K562 (cell line): ENCODE results near the gene MAP3K15. TPM values are rescaled to one million over a fixed set of nuclear protein-coding genes. Genes with fewer than 3 reads are reported as not detected.

Experiments
- C11orf30 ChIP-seq: fragments of 450-650 bp; IDR thresholded peaks from 2 replicates; pipeline ENCODE4 v1.6.1; 2016; ENCODE audit warnings: low read depth, mild to moderate bottlenecking
- CBX2 ChIP-seq: fragments of 200-600 bp; sonication (generic); IDR thresholded peaks from one replicate; pipeline ENCODE4 v1.6.1; 2012; ENCODE audit warnings: mild to moderate bottlenecking, low read length, inconsistent platforms; ENCODE audit not compliant: insufficient read depth, poor library complexity, severe bottlenecking
- CXXC5 ChIP-seq: fragments of 250-450 bp; sonication (Bioruptor Pico); IDR thresholded peaks from 2 replicates; pipeline ENCODE4 v1.8.0; 2022; ENCODE audit warnings: inconsistent platforms, mild to moderate bottlenecking, moderate library complexity
- FOXM1 ChIP-seq, 2 experiments: fragments of 450-650 bp in 1 of 2; sonication (generic) in 1 of 2; formaldehyde crosslinking in 1 of 2; IDR thresholded peaks; 2 replicates each; pipeline versions ENCODE4 v1.6.1 to v1.9.0; 2017 to 2022; ENCODE audit warnings: low read depth in 2 of 2, mild to moderate bottlenecking in 2 of 2, missing genetic modification reagents in 1 of 2, moderate library complexity in 1 of 2
- GATAD2A ChIP-seq: fragments of 450-650 bp; IDR thresholded peaks from 2 replicates; pipeline ENCODE4 v1.6.1; 2017
- NEUROD1 ChIP-seq: fragments of 150-350 bp; IDR thresholded peaks from 2 replicates; pipeline ENCODE4 v1.6.1; 2014; ENCODE audit warnings: borderline replicate concordance, low read length, low read depth; ENCODE audit not compliant: partially characterized antibody
- NRF1 ChIP-seq, 2 experiments: fragments of 450-650 bp; IDR thresholded peaks in 1 of 2; conservative IDR thresholded peaks in 1 of 2; 2 replicates each; pipeline ENCODE4 v1.6.1; 2014; ENCODE audit warnings: mild to moderate bottlenecking in 2 of 2
- PRPF4 ChIP-seq: fragments of 200-400 bp; formaldehyde crosslinking; IDR thresholded peaks from one replicate; pipeline ENCODE4 v1.6.1; 2017; ENCODE audit warnings: low read length, low read depth, mild to moderate bottlenecking; ENCODE audit not compliant: insufficient read depth, poor library complexity, severe bottlenecking
- RBBP5 ChIP-seq: fragments of 200-600 bp; sonication (generic); IDR thresholded peaks from 2 replicates; pipeline ENCODE4 v1.6.1; 2012; ENCODE audit warnings: borderline replicate concordance, mild to moderate bottlenecking, low read length, control low read depth, inconsistent platforms; ENCODE audit not compliant: insufficient read depth, poor library complexity, severe bottlenecking
- SAFB ChIP-seq: fragments of 200-400 bp; formaldehyde crosslinking; IDR thresholded peaks from 2 replicates; pipeline ENCODE4 v1.6.1; 2017; ENCODE audit warnings: low read depth, low read length, borderline replicate concordance
- ZFX ChIP-seq: sonication (generic); formaldehyde crosslinking; IDR thresholded peaks from 2 replicates; pipeline ENCODE4 v1.8.0; 2022; ENCODE audit warnings: mild to moderate bottlenecking, missing genetic modification reagents, moderate library complexity
- ZNF311 ChIP-seq: fragments of 250-450 bp; sonication (Bioruptor Pico); IDR thresholded peaks from 2 replicates; pipeline ENCODE4 v1.4.0; 2020; ENCODE audit warnings: mild to moderate bottlenecking, moderate library complexity
- polyA plus RNA-seq, 8 experiments: library from polyadenylated mRNA; depleted of rRNA in 4 of 8; stranded (reverse) in 5 of 8; unstranded in 3 of 8; fragments of >200 nt; fragmentation: Nextera tagmentation in 2 of 8; fragmentation: Illumina TruSeq in 1 of 8; extraction: Ambion mirVana in 2 of 8; extraction: Trizol in 1 of 8; gene quantifications; 2 replicates each; pipeline versions ENCODE4 v1.2.1 to v1.2.3, GENCODE V29; 2011 to 2014; ENCODE audit warnings: inconsistent platforms in 1 of 8, missing spikeins in 1 of 8
- total RNA-seq, 7 experiments: library from RNA; depleted of rRNA in 6 of 7; stranded (reverse); fragments of >200 nt in 6 of 7; fragmentation: Illumina TruSeq in 2 of 7; extraction: Trizol in 2 of 7; gene quantifications; 2 replicates each; pipeline versions ENCODE4 v1.2.1 to v1.2.3, GENCODE V29; 2011 to 2021; ENCODE audit warnings: low replicate concordance in 1 of 7
- TF ChIP-seq, protein P1 (sequence below): fragments of 250-450 bp; sonication (Bioruptor Pico); IDR thresholded peaks from 2 replicates; pipeline ENCODE4 v1.4.0; 2020; ENCODE audit warnings: mild to moderate bottlenecking, moderate library complexity
- TF ChIP-seq, protein P2 (sequence below): fragments of 450-650 bp; IDR thresholded peaks from 2 replicates; pipeline ENCODE4 v1.7.1; 2018; ENCODE audit warnings: mild to moderate bottlenecking, low read depth; ENCODE audit not compliant: partially characterized antibody
- TF ChIP-seq, protein P3 (sequence below): sonication (generic); formaldehyde crosslinking; IDR thresholded peaks from 2 replicates; pipeline ENCODE4 v1.9.0; 2022; ENCODE audit warnings: mild to moderate bottlenecking, missing genetic modification reagents
- TF ChIP-seq, protein P4 (sequence below), 3 experiments: fragments of 200-800 bp in 1 of 3; sonication (Bioruptor generic) in 1 of 3; sonication (generic) in 1 of 3; formaldehyde crosslinking in 1 of 3; IDR thresholded peaks; 2 replicates each; pipeline versions ENCODE4 v1.6.1 to v1.8.0; 2016 to 2022; ENCODE audit warnings: mild to moderate bottlenecking in 2 of 3, missing compliant biosample characterization in 2 of 3, missing genetic modification characterization in 2 of 3, missing genetic modification reagents in 1 of 3
- TF ChIP-seq, protein P5 (sequence below): fragments of 450-650 bp; formaldehyde crosslinking; IDR thresholded peaks from 2 replicates; pipeline ENCODE4 v1.4.0; 2022; ENCODE audit warnings: mild to moderate bottlenecking, moderate library complexity

The MAP3K15 gene
- total and polyA plus RNA-seq, 9 of the 15 experiments (the other 6 are each of a cell fraction or from before 2014, with no cell fraction given): 0.03 to 0.29 (median 0.14) TPM; not detected in 5

DNA sequence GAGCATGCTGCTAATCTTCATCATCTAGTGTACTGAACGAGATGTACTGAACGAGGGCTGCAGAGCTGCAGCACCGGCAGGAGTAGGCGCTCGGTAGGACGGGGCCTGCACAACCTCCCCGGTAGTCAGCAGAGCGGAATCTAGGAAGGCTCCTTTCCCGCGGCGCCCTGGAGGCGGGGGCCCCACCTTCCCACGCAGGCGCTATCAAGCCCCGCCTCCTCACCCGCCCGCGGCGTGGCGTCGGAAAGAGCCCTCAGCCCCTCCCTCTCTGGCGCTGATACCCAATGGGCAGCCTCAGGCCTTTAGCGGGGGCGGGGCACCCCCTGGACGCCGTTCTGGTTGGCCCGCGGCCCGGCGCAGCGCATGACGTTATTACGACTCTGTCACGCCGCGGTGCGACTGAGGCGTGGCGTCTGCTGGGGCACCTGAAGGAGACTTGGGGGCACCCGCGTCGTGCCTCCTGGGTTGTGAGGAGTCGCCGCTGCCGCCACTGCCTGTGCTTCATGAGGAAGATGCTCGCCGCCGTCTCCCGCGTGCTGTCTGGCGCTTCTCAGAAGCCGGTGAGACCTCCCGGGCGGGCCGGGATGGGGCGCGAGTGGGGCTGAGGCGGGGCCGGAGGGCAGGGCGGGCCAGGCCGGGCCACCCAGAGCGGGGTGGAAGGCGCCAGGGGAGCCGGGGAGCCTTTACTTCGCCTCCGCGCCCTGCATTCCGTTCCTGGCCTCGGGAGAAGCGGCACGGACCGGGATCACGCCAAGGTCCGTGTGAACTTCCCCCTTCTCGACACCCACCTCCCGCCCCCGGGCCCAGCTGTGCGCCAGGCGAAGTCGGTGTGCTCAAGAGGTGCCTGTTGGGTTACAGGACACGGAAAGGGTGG is 171.5 kb downstream of the MAP3K15 start, which contains the start of gene PDHA1 (continued):
- TF ChIP-seq, protein P1, sequence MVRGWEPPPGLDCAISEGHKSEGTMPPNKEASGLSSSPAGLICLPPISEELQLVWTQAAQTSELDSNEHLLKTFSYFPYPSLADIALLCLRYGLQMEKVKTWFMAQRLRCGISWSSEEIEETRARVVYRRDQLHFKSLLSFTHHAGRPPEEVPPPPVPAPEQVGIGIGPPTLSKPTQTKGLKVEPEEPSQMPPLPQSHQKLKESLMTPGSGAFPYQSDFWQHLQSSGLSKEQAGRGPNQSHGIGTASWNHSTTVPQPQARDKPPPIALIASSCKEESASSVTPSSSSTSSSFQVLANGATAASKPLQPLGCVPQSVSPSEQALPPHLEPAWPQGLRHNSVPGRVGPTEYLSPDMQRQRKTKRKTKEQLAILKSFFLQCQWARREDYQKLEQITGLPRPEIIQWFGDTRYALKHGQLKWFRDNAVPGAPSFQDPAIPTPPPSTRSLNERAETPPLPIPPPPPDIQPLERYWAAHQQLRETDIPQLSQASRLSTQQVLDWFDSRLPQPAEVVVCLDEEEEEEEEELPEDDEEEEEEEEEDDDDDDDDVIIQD (CRISPR knock-in tag): no peak
- peak; percentile 75 for TF ChIP-seq CXXC5 (CRISPR knock-in tag)
- peak; percentile 97 for TF ChIP-seq C11orf30
- TF ChIP-seq GATAD2A: no peak
- TF ChIP-seq, protein P2, sequence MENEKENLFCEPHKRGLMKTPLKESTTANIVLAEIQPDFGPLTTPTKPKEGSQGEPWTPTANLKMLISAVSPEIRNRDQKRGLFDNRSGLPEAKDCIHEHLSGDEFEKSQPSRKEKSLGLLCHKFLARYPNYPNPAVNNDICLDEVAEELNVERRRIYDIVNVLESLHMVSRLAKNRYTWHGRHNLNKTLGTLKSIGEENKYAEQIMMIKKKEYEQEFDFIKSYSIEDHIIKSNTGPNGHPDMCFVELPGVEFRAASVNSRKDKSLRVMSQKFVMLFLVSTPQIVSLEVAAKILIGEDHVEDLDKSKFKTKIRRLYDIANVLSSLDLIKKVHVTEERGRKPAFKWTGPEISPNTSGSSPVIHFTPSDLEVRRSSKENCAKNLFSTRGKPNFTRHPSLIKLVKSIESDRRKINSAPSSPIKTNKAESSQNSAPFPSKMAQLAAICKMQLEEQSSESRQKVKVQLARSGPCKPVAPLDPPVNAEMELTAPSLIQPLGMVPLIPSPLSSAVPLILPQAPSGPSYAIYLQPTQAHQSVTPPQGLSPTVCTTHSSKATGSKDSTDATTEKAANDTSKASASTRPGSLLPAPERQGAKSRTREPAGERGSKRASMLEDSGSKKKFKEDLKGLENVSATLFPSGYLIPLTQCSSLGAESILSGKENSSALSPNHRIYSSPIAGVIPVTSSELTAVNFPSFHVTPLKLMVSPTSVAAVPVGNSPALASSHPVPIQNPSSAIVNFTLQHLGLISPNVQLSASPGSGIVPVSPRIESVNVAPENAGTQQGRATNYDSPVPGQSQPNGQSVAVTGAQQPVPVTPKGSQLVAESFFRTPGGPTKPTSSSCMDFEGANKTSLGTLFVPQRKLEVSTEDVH: peak; percentile 59
- peak; percentile 39 for TF ChIP-seq NEUROD1
- TF ChIP-seq, protein P3, sequence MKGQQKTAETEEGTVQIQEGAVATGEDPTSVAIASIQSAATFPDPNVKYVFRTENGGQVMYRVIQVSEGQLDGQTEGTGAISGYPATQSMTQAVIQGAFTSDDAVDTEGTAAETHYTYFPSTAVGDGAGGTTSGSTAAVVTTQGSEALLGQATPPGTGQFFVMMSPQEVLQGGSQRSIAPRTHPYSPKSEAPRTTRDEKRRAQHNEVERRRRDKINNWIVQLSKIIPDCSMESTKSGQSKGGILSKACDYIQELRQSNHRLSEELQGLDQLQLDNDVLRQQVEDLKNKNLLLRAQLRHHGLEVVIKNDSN (CRISPR knock-in tag): no peak
- TF ChIP-seq, protein P4, sequence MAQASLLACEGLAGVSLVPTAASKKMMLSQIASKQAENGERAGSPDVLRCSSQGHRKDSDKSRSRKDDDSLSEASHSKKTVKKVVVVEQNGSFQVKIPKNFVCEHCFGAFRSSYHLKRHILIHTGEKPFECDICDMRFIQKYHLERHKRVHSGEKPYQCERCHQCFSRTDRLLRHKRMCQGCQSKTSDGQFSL (CRISPR knock-in tag; IDR thresholded peaks at IDR 0.05): 0 out of 2 replicates have a peak, but pooled peaks have one; percentile 24
- TF ChIP-seq, protein P4 (tag; IDR thresholded peaks at IDR 0.05): no peak
- no peak for TF ChIP-seq ZNF311 (CRISPR knock-in tag)
- TF ChIP-seq SAFB: peak; percentile 67; the same call in 1 of the 2 replicates
- no peak for TF ChIP-seq CBX2
- peak; percentile 69 for TF ChIP-seq ZFX
- TF ChIP-seq RBBP5: peak; percentile 82
- TF ChIP-seq FOXM1 (IDR thresholded peaks at IDR 0.05; ENCODE audit: low read depth): no peak
- no peak for TF ChIP-seq FOXM1 (CRISPR knock-in tag; IDR thresholded peaks at IDR 0.05; ENCODE audit: low read depth)
- no peak for TF ChIP-seq PRPF4
- TF ChIP-seq, protein P5, sequence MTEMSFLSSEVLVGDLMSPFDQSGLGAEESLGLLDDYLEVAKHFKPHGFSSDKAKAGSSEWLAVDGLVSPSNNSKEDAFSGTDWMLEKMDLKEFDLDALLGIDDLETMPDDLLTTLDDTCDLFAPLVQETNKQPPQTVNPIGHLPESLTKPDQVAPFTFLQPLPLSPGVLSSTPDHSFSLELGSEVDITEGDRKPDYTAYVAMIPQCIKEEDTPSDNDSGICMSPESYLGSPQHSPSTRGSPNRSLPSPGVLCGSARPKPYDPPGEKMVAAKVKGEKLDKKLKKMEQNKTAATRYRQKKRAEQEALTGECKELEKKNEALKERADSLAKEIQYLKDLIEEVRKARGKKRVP (CRISPR knock-in tag): no peak
- TF ChIP-seq NRF1 (conservative IDR thresholded peaks at IDR 0.05 in 1 of 2, IDR thresholded peaks at IDR 0.05 in 1 of 2): peak; percentile 91 to 93
